Measurements from ENCODE around the gene ZNF532.

The ZNF532 gene

DNA sequence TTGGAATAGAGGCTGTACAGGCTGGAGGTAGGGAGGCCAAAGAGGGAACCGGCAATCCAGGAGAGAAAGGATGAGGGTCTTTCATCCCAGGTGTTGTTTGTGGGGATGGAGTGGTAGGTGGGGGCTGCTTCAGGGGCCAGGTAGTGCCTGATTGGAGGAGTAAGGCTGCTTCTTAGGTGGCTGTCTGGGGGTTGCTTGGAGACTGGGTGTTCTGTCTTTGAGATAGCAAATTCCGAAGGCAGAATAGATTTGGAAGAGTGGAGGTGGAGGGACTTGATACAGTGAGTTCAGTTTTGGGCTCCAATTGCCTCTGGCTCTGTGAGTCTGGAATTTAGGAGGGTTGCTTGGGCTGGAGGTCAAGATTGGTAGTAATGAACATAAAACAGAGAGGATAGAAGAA, 5.9 kb downstream of the ZNF532 start:
- no peak for DNase-seq

DNA sequence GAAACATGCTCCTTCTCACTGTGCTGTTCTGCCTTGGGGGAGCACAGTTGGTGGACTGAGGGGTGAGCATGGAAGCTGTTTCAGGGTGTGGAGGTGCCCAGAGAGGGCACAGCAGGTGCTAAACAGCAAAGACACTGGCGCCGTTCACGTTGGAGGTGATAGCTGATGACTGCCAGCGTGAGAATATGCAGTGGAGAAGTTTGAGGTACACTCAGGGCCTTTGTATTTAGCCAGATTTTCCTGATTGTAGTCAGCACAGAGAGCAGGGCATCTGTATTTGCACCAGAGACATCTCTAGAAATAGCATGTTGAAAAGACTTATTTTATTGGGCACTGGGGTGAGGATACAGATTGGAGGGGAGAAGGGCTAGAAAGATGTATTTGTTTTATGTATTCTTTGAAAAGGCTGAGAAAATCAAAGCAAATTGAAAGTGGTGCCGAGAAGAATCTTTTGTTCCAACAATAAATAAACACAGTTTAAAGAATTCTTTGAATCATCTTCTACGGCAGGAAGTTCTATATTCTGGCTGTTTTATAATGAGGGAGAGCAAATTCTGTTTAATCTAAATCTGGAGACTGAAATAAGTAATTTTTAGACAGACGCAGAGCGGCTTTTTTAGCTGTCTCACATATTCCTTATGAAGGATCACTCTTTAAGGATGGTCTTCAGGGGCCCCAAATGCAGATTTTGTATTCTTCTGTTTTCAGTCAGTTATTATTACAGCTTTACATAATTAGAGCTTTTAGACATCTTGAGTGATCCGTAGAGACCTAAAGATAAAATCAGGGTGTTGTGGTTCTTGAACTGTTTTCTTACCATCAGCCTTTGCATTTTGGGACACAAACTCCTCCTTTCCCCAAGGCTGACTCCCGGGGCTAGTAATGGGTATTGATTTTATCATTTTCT, 7.1 kb downstream of the ZNF532 start:
- DNase-seq, result no peak

DNA sequence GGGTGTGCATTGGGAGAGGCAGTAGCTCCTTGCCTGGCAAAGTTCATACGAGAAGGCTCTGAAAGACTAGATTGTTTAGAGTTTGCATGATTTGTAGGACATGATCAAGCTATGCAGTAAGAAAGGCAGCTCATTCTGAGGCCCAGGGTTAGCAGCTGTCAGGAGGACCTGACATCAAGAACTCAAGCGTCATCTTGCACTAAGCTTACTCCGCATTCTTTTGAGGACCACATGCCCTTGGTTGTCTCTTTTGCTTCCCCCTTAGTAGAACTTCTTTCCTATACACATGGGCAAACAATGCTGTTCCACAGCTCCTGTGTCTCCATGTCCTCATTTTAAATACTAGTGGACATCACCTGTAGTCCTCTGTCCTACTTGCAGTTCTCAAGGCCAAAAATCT, 14.0 kb downstream of the ZNF532 start:
- DNase-seq, result no peak

DNA sequence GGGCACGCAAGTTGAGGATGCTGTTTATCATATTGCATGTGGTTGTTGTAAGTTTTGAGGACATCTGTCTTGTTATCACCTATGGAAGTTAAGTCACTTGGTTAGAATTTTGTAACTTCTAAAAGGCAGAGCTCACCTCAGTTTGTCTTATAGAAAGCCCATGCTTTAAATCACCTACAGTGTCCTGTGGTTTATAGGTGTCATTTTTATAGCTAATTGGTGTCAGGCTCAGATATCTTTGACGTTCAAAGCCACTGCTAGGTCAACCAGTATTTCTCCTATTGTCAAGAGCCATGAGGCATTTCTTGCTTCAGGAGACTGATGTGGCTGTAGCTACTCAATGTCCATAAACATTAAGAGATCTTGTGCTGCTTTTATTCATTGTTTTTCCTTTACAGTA, 16.8 kb downstream of the ZNF532 start:
- DNase-seq, result no peak

DNA sequence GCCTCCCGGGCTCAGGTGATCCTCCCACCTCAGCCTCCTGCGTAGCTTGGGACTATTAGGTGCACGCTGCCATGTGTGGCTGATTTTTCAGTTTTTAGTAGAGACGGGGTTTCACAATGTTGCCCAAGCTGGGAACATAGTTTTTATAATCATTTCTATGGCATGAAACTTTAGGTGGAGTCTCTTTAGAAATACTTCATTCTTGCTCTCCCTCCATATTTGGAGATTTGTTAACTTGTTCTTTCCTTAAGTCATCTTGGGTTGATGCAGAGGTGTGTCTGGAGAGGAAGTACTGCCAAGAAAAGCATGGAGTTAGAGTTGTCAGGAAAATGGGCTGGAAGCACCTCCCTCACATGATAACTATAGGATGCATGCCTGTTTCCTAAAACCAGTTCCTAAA, 17.4 kb downstream of the ZNF532 start:
- DNase-seq, result no peak

DNA sequence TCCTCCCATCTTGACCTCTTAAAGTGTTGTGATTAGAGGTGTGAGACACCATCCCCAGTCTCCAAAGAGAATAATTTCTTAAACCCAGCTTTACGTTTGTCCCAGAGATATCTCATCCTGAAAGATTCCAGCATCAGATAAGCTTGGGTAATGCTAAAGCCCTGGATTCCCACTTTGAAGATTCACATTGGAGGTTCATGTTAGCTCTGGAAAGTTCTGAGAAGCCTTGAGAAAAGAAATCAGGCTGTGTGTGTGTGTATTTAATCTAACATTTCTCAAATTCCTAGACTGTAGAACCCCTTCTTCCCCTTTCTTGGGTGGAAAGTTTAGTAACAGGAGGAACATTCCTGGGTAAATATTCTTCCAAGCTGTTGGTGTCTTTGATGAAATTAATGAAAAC, 18.0 kb downstream of the ZNF532 start:
- DNase-seq, result no peak

DNA sequence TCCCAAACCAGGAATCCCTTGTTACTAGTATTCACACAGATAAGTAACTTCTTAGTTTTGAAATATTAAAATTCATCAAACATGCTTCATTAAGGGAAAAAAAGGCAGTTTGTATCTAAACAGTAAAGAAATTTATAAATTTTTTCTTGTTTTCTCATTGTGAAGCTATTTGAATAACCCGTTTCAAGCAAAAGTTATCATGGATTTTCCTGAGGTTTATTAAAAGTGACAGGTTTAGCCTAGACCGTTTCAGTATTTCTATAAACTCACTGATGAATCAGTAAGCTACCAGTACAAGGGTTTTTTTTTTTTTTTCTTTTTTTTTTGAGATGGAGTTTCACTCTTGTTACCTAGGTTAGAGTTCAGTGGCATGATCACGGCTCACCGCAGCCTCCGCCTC, 20.0 kb downstream of the ZNF532 start:
- DNase-seq, result no peak

DNA sequence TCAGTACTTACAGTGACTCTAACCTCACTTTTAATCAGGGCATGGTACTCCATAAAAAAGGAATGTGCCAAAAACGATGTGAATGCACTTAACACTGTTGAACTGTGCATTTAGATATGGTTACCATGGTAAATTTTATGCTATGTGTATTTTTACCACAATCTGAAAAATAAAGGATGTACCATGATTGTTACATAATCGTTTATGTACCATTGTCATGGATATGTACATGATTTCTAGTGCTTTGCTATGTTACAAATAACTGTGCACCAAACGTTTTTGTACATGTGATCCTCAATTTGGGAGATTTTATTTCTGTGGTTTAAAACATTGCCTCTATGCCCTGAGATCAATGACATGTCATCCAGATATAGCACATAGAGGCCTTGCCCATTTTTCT, 21.8 kb downstream of the ZNF532 start:
- DNase-seq, result no peak

DNA sequence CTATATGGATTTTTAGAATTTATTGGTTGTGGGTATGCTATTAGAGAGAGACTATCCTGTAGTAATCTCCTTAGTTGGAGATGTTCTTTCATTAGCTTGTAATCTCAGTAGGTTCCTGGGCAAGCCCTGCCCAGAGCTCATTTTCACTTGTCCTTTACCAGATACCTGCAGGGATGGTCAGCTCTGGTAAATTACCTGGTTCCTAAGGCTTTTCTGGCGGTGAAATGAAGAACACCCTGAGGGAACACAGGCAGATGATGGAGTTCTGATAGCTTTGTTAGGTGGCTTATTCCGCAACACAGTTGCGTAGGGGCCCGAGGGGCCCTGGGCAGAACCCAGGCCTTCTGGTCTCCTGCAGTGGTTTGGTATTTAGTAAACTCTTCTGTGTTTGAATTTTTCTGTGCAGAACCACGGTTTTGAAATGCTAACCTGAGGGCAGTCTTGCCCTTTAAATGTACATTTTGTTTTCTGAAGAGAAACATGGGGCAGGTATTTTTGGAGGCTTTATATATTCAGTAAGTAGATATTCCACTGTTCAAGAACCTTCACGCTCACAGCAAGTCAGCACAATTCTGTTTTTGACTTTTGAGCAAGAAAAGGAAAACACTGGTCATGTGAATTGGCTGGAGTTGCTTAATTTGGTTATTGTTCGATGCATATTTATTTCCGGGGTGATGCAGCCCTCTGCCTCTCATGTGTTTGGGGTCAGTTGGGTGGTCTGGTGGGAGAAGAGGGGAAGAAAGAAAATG, 22.4 kb downstream of the ZNF532 start:
- DNase-seq, result no peak

DNA sequence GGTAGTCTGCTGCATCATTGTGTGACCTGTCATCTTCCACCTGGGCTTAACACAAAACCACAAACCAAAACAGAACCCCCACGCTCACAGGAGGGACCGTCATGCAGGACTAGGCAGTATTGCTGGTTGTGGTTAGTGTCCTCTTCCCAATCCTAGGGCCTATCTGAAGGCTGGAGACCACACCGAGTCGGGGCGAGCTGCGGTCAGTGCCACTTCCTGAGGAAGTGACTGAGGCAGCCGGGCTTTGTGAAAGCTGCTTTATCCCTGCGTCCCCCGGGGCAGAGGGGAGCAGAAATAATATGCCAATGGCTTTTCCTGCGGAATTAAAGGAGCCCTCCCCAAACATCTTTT, 22.9 kb downstream of the ZNF532 start:
- DNase-seq, result no peak

DNA sequence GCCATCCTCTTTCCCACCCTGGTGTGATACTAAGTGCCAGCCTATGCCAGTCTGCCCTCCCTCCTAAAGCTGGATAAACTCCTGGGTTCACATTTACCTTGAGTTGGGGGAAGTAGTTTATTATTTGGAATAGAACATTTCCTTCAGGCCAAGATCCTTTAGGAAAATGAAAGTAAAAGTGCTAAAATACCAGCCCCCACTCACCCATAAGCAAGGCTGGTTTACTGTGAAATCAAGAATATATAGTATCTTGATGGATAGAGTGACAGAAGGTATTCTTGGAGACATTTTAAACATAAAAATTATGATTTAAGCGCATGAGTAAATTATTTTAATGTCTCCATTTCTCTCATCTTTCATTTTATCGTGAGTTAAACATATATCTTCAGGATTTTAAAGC, 27.1 kb downstream of the ZNF532 start:
- DNase-seq, result no peak

DNA sequence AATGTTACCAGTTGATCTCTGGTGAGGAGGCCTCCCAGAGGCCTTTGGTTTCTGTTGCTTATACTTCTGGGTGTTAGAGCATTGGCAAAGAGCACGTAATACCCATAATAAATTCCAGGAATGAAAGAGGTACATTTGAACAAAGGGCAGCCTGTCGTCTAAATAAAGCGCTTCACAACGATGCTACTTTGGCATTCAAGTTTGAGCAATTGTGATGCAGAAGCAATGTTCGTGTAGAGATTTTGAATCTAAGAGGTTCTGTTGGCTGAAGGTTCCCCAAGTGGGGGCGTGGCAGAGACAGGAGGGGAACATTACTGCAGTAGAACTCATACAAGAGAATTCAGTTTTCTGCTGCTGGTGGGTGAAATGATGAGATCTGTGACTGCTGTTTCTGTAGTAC, 27.8 kb downstream of the ZNF532 start:
- DNase-seq, result no peak

DNA sequence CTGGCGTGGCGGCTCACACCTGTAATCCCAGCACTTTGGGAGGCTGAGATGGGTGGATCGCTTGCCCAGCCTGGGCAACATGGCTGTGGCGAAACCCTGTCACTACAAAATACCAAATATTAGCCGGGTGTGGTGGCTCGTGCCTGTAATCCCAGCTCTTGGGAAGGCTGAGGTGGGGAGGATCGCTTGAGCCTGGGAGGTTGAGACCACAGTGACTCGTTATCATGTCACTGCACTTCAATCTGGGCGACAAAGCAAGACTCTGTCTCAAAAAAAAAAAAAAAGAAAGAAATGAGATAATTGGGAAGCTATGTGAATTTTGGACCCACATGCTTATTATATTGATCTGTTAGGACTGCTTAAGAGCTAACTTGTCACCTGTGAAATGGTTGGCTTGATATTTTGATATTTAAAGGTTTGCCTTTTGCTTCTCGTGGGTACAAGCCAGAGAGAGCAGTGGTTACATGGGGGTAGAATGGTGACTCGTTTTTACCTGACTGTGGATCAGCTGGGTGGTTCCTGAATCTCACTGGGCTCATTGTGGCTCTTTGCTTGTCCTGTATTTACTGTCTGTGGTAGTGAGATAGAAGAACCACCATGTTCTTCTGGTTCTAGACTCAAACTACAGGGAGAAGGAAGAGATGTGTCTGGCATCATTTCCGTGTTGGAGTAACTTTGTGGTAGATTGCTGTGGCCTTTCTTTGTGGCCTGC, 28.9 kb downstream of the ZNF532 start:
- DNase-seq, result no peak

DNA sequence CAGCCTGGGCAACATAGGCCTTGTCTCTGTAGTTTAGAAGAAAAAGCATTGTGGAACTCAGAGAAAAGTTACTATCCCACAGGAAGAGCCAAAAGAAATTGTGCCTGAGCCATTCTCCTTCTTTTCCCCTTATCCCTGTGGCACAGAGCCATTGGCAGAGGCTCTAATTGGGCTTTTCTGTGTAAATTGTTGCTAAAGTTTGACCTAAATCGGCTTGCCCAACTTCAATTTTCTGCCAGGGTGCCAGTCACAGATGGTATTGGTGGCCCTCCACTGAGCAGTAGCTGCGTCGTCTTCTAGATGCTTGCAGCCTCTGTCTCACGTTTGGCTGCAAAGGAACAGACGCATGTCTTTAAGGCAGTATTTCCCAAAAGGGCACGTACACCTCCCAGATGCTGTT, 30.3 kb downstream of the ZNF532 start:
- no peak for DNase-seq

DNA sequence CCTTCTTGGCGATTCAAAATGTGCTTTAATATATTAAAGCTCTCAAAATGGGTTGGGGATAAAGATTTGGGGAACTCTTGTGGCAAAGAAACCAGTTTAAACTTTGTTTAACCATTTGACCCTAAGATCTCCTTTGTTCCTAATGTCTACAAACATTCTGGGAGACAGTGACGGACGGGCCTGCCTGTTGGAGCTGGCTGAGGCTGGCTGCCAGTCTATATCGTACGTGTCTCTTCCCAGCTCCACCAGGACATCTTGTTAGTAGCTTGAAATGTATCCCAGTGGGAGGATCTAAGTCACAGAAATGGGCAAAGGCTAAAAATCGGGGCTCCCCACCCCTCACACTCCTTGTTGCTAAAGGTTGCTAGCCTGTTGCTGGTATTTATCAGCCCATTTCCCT, 30.7 kb downstream of the ZNF532 start:
- DNase-seq, result no peak

DNA sequence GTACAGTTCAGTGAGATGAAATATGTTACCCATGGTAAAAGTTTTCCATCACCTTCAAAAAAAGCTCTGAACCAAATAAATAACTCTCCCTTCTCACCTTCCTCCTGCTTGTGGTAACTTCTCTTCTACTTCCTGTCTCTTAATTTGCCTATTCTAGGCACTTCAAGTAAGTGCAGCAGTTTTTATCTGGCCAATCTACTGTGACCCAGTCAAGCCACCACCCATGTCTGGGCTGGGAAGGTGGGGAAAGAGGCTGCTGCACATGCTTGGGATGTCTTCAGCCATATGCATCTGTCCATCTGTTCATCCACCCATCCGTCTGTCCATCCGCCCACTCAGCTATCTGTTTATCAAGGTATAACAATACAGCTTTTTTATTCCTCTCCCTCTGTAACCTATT, 31.6 kb downstream of the ZNF532 start:
- DNase-seq, result no peak

DNA sequence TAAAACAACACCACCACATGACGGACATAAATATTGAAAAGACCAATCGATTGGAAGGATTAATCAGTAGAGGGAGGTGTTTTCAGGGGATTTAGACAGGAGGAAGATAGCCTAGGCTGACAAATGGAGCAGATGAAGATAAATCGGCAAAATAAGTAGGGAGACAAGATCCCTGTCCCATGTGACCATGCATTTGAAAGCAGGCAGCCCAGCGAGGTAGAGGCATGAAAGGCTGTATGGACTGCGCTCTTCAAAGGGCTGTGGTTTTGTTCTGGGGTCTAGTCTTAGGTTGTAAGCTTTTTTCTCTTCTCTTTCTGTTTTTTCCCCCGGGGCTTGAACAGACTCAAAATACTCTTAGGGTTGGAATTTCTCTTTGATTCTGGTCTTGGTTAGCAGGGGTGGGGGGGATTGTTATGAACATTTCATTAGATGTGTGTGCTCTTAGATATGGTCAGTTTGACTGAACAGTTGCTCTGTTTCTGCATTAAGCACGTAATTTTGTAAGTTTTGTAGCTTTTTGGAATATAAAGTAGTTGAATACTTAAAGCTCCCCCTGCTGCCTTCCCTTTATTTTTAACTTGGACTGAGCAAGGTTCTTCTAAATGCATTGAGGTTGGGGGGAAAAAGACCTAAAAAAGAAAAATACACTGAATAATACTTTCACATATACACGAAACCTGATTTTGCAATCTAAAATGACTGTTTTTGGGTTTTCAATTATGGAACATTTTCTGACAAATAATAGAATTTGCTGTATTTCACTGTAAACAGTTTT, 32.2 kb downstream of the ZNF532 start:
- DNase-seq, result no peak

DNA sequence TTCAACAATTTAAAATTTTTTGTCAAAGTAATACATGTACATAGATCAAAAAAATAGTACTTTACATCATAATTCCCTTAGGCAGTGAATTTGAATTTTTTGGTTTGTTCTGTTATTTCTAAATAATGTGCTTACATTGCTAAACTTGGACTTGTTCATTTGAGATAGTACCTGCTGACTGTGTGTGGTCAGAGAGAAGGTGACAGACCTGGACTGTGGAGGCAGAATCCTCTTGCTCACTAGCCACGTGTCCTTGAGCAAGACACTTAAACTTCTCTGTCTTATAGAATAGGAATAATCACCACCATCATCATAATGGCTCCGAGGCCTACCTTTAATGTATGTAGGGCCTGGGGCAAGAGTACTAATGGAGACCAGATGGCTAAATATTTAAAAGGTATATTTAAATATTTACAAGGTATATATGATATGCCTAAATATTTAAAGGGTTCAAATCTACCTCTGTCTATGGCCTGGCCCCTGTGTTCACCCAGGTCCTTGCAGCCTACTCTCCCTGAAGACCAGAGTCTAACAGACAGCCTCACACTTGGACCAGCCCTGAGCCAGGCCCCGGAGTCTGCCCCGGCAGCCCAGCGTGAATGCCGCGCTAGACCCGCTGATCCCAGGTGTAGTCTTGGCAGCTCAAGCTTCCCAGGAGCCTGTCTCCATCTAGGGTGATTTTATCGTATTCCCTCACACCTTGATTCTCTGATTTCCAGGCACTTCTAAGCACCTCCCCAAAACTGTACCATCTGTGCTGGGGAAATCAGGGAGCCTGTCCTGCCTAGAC, 33.5 kb downstream of the ZNF532 start:
- no peak for DNase-seq

DNA sequence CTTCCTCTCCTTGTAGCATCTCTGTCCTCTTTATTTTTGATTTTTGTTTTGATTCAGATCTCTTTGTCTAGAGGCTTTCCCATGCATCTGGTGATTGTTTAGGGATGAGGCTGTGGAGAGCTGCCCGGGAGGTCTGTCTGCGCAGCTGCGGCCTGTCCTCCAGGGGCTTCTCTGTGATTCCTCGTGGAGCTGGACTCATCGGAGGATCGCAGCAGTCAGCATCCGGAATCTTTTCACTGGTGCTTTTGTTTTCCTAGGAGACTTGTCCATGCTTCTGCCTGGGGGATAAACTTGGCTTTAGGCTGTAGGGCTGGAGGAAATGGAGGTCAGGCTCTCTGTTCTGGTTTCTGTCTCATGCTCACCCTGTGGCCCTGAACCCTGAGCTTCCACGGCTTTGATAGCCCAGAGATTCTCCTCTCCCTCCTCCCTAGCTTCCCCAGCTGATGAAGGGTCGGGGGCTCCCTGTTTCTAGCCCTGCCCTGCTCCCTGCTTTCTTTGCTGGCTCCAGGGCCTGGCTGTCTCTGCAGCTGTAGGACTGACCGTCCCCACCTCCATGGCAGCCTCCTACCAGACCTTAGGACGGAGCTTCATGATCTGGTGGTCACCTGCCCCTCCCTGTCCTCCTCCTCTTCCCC, 35.5 kb downstream of the ZNF532 start:
- DNase-seq, result no peak

DNA sequence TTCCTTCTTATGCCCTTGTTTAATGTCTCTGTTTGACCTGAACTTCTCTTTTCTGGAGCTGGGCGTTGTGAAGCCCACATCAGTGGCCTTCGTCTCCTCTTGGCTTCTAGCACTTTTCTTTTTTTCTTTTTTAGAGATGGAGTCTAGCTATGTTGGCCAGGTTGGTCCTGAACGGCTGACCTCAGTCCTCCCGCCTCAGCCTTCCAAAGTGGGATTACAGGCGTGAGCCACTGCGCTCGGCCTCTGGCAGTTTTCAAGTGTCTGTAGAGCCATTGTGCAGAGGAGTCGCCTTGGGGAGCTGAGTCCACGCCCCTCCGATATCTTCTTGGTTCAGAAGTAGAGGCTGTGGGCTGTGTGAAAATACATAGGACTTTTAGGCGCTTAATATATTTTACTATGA, 36.5 kb downstream of the ZNF532 start:
- no peak for DNase-seq

DNA sequence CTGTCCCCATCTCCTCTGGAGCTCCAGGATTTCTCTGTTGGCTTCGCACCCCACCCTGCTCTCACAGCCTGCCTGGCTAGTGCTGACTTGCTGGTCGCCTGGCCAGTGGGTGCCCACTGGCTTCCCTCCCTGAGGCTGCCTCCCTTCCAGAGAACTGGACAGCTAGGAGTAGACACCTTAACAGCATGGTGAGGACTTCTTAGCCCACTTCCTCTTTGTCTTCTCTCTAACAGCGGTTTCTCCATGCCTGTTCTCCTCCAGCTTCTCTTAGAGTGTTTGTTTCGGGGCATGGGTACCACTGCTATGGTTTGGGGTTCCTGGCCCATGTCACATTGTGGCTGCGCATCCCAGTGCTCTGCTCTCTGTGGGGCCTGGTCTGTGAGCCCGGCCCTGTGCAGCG, 37.1 kb downstream of the ZNF532 start:
- DNase-seq, result no peak

DNA sequence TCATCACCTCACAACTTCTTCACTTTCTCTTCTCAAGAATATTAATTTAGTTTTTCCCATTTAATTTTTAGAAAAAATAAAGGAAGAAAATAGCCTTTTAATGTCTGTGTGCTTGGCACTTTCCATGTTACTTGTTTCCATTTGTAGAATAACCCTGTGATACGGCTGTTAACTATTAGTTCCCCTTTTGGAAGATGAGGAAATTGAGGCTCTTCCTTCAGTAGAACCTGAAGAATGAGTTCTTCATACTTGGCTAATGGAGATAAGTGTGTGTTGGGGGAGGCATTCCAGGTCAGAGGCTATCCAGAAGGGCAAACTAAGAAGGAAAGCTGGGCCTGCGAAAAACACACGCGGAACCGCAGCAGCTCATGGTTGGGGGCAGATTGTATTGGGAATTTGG, 38.3 kb downstream of the ZNF532 start:
- no peak for DNase-seq

Measured in NCI-H146 (cell line).